IMR-90 (cell line): ENCODE measurements around the gene KIAA0513. TPM values are rescaled to one million over a fixed set of nuclear protein-coding genes. Genes with fewer than 3 reads are reported as not detected.

Experiments
- ATAC-seq: fragments of 200-7000 bp; cut with Tn5 transposase; 2 replicates; pipeline ENCODE4 v1.9.1; 2020; ENCODE audit warnings: low read depth, mild to moderate bottlenecking, moderate library complexity
- BruUV-seq: library from RNA; stranded (reverse); fragments of 400-500 nt; replicated peaks from 2 replicates; lab custom pipeline; 2021; lab: Mats Ljungman, UMichigan
- CTCF ChIA-PET: fragments of 300-600 bp; formaldehyde crosslinking; extraction: SDS; loops from one replicate; lab custom pipeline; 2021; ENCODE audit warnings: antibody characterized with exemption; lab: Yijun Ruan, JAX
- POLR2A ChIA-PET: fragments of 300-600 bp; sonication (Branson Sonifier 250); formaldehyde crosslinking; loops from one replicate; lab custom pipeline; 2022; ENCODE audit warnings: antibody characterized with exemption; ENCODE audit not compliant: unreplicated experiment; lab: Charles Lee
- DNase-seq: peaks from one replicate; pipeline ENCODE4 v3.0.0; 2013
- H2AFZ ChIP-seq: replicated peaks from 2 replicates; pipeline ENCODE3; 2013; ENCODE audit warnings: low read length, mild to moderate bottlenecking; ENCODE audit not compliant: poor library complexity
- H2AK5ac ChIP-seq: 2 replicates; pipeline ENCODE4 v1.6.1; 2013; ENCODE audit warnings: low read depth, low read length, inconsistent platforms
- H2AK9ac ChIP-seq: replicated peaks from 2 replicates; pipeline ENCODE3; 2013; ENCODE audit warnings: mild to moderate bottlenecking, low read depth, low read length, moderate library complexity; ENCODE audit not compliant: poor library complexity
- H2BK120ac ChIP-seq: 2 replicates; pipeline ENCODE4 v1.6.1; 2013; ENCODE audit warnings: low read depth, low read length, inconsistent platforms
- H2BK15ac ChIP-seq: 3 replicates; pipeline ENCODE4 v1.6.1; 2013; ENCODE audit warnings: low read depth, low read length, inconsistent platforms
- H2BK20ac ChIP-seq: 2 replicates; pipeline ENCODE4 v1.6.1; 2013; ENCODE audit warnings: low read depth, mild to moderate bottlenecking, inconsistent platforms, low read length, moderate library complexity
- H2BK5ac ChIP-seq: 2 replicates; pipeline ENCODE4 v1.6.1; 2013; ENCODE audit warnings: mild to moderate bottlenecking, low read depth, low read length, inconsistent platforms; ENCODE audit not compliant: poor library complexity, severe bottlenecking
- H3K14ac ChIP-seq: replicated peaks from 2 replicates; pipeline ENCODE4 v1.6.1; 2013; ENCODE audit warnings: low read depth, low read length, inconsistent platforms
- H3K18ac ChIP-seq: 2 replicates; pipeline ENCODE4 v1.6.1; 2013; ENCODE audit warnings: low read depth, low read length, control low read depth
- H3K23ac ChIP-seq: 2 replicates; pipeline ENCODE4 v1.6.1; 2013; ENCODE audit warnings: low read depth, low read length, inconsistent platforms
- H3K27ac ChIP-seq: 2 replicates; pipeline ENCODE4 v1.5.1; 2013; ENCODE audit warnings: mild to moderate bottlenecking, control low read depth, low read length; ENCODE audit not compliant: insufficient read depth
- H3K27me3 ChIP-seq: 2 replicates; pipeline ENCODE4 v1.6.1; 2013; ENCODE audit warnings: low read length; ENCODE audit not compliant: control insufficient read depth, insufficient read depth
- H3K36me3 ChIP-seq: 2 replicates; pipeline ENCODE4 v1.6.1; 2013; ENCODE audit warnings: low read length, mixed read lengths; ENCODE audit not compliant: control insufficient read depth, insufficient read depth
- H3K4ac ChIP-seq: 2 replicates; pipeline ENCODE4 v1.6.1; 2013; ENCODE audit warnings: low read depth, low read length, inconsistent platforms
- H3K4me1 ChIP-seq: 2 replicates; pipeline ENCODE4 v1.6.1; 2013; ENCODE audit warnings: low read length, mixed read lengths; ENCODE audit not compliant: control insufficient read depth, insufficient read depth
- H3K4me2 ChIP-seq: 2 replicates; pipeline ENCODE4 v1.6.1; 2013; ENCODE audit warnings: low read depth, mild to moderate bottlenecking, control low read depth, low read length, moderate library complexity
- H3K4me3 ChIP-seq: 2 replicates; pipeline ENCODE4 v1.5.1; 2013; ENCODE audit warnings: low read depth, mild to moderate bottlenecking, control low read depth, low read length, moderate library complexity; ENCODE audit not compliant: insufficient read depth
- H3K56ac ChIP-seq: 2 replicates; pipeline ENCODE4 v1.6.1; 2013; ENCODE audit warnings: low read length, inconsistent platforms; ENCODE audit not compliant: insufficient read depth; ENCODE audit errors: extremely low read depth
- H3K79me1 ChIP-seq, 2 experiments: 2 replicates each; pipeline ENCODE4 v1.6.1; 2013; ENCODE audit warnings: low read length in 2 of 2, inconsistent platforms in 1 of 2, low read depth in 1 of 2
- H3K9ac ChIP-seq: 2 replicates; pipeline ENCODE4 v1.6.1; 2013; ENCODE audit warnings: low read depth, low read length, control low read depth
- H3K9me1 ChIP-seq: 2 replicates; pipeline ENCODE4 v1.6.1; 2013; ENCODE audit warnings: low read length, inconsistent platforms; ENCODE audit not compliant: insufficient read depth
- H3K9me3 ChIP-seq: 2 replicates; pipeline ENCODE4 v1.6.1; 2013; ENCODE audit warnings: low read length; ENCODE audit not compliant: control insufficient read depth, insufficient read depth
- H4K20me1 ChIP-seq: 2 replicates; pipeline ENCODE4 v1.6.1; 2013; ENCODE audit warnings: low read length, inconsistent platforms; ENCODE audit not compliant: insufficient read depth
- H4K5ac ChIP-seq: 2 replicates; pipeline ENCODE4 v1.6.1; 2013; ENCODE audit warnings: mild to moderate bottlenecking, low read depth, low read length, control low read depth
- H4K8ac ChIP-seq, 2 experiments: 2 replicates each; pipeline ENCODE4 v1.6.1; 2013; ENCODE audit warnings: low read depth in 2 of 2, low read length in 2 of 2, control low read depth in 1 of 2, inconsistent platforms in 1 of 2
- H4K91ac ChIP-seq: 2 replicates; pipeline ENCODE4 v1.6.1; 2013; ENCODE audit warnings: low read depth, low read length, inconsistent platforms; ENCODE audit not compliant: insufficient read depth
- ELK1 ChIP-seq: fragments of 150-350 bp; IDR thresholded peaks from 2 replicates; pipeline ENCODE4 v1.6.1; 2016; ENCODE audit warnings: low read depth, mild to moderate bottlenecking, low read length, moderate library complexity, borderline replicate concordance
- MAFK ChIP-seq: IDR thresholded peaks from 2 replicates; pipeline ENCODE4 v1.6.1; 2012; ENCODE audit warnings: low read depth, low read length, improper control_type of control experiment
- NFE2L2 ChIP-seq: fragments of 150-350 bp; IDR thresholded peaks from 2 replicates; pipeline ENCODE4 v1.6.1; 2016; ENCODE audit warnings: low read depth, mild to moderate bottlenecking, low read length
- RAD21 ChIP-seq: IDR thresholded peaks from 2 replicates; pipeline ENCODE4 v1.6.1; 2012; ENCODE audit warnings: low read length, improper control_type of control experiment
- USF2 ChIP-seq: fragments of 150-350 bp; IDR thresholded peaks from 2 replicates; pipeline ENCODE4 v1.6.1; 2017; ENCODE audit warnings: mild to moderate bottlenecking, antibody characterized with exemption, low read length, low read depth
- WGBS, 2 experiments: methylation state at CpG; one replicate each; pipeline versions ENCODE4 v1.1.5 to v1.1.7; 2013; ENCODE audit warnings: missing lambda C conversion rate in 2 of 2; ENCODE audit not compliant: insufficient read length in 1 of 2; ENCODE audit errors: extremely low coverage in 2 of 2; 5-methylcytosine and 5-hydroxymethylcytosine counted together
- dilution Hi-C: fragments of 300-500 bp; cut with HindIII; formaldehyde crosslinking; loops from one replicate; pipeline ENCODE4 v1.14.3; 2018; ENCODE audit warnings: low sequenced_read_pairs; ENCODE audit not compliant: unreplicated experiment
- in situ Hi-C: fragments of 300-500 bp; cut with MboI; formaldehyde crosslinking; loops from 3 replicates; pipeline ENCODE4 v1.14.3; 2019; ENCODE audit warnings: low sequenced_read_pairs, inconsistent platforms, mixed read lengths
- intact Hi-C: fragments of 100-400 bp; cut with micrococcal nuclease; formaldehyde crosslinking; loops from 2 replicates; pipeline ENCODE4 v1.10.0; 2022
- polyA plus RNA-seq, 3 experiments: library from polyadenylated mRNA; depleted of rRNA; stranded (reverse); fragments of >200 nt; gene quantifications; 2 replicates each; pipeline ENCODE4 v1.2.3, GENCODE V29; 2012; ENCODE audit warnings: low replicate concordance in 1 of 3
- total RNA-seq: library from RNA; depleted of rRNA; stranded (reverse); fragments of >200 nt; gene quantifications from 2 replicates; pipeline ENCODE4 v1.2.3, GENCODE V29; 2012

KIAA0513 gene
- total and polyA plus RNA-seq, 2 of the 4 experiments (the other 2 are of a cell fraction): 9.5 TPM

DNA sequence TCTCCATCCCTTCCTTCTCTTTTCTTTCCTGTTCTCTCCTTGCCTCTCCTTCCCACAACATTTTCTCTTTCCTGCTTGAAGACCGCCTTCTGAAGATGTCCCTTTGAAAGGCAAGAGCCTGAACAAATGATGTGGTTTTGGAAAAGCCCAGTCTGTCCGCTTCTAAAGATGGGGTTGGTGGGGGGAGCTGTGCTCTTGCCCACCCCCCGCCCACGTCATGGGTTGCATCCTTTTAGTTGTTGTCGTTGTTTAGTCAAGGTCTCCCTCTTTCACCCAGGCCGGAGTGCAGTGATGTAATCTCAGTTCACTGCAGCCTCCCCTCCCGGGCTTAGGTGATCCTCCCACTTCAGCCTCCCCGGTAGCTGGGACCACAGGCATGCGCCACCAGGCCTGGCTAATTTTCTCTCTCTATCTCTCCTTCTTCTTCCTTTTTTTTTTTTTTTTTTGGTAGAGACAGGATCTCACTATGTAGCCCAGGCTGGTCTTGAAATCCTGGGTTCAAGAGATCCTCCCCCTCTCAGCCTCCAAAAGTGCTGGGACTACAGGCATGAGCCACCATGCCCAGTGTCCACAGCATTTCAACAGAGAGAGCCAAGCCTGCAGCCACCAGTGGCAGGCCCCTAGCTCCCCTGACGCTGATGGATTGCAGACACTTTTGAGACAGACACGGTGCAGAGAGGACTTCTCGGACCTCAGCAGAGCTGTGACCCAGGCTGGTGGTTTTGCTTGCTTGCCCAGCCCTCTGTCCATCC lies 110.7 kb downstream of the KIAA0513 start (continued):
- no peak for TF ChIP-seq NFE2L2
- TF ChIP-seq MAFK: no peak

DNA sequence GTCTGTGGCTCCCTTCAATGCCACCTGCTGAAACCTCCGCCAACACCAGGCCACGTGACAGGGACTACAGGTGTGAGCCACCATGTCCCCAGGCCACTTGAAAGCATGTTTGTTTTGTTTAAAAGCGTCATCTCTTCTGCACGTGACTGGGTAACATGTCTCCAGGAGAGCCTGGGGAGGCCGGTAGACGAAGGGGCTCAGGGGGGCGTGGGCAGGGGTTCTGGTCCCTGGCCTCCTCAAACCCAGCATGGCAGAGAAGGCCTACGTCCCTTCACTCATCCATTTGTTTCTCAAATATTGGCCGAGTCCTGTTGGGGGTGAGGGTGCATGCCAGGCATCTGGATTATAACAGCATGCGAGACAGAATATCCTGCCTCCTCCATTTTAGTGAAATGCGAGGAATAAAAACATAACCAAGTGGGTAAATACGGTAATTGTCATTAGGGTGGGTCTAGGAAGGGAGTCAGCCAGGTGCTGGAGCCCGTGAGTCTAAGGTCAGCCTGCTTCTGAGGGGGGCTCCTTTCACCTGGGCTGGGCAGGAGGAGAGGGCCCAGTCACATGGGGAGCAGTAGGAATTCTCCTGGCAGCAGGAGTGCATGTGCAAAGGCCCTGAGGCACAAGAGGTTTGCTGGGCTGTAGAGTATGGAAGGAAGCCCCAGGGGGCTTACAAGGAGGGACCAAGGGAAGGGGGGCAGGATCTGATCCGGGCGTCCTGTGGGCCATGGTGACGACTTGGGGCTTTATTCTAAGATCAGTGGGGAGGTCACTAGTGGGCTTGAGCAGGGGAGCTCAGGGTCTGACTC lies 111.4 kb downstream of the KIAA0513 start:
- no peak overlapping the region for H3K18ac ChIP-seq
- no peaks in the 10 kb centered on the region for H3K36me3 ChIP-seq
- no peak overlapping the region for H3K9ac ChIP-seq
- H2BK120ac ChIP-seq: no peak overlapping the region
- intact Hi-C loops (no loop called here), dilution Hi-C loops (no loop called here), in situ Hi-C loops (no loop called here)
- peaks cover 17% of the 10 kb centered on the region for H3K4me1 ChIP-seq
- H4K91ac ChIP-seq: no peak overlapping the region
- H3K4me2 ChIP-seq: no peak overlapping the region
- H4K5ac ChIP-seq: no peak overlapping the region
- DNase-seq: no peak
- 77% methylated on average over 4 of the region's 16 CpGs; no CpG with 5 or more reads in 1 of the 2 experiments for WGBS, 2 experiments
- H3K14ac ChIP-seq: no peak overlapping the region
- no peak overlapping the region for H2AFZ ChIP-seq
- no peak overlapping the region for H4K8ac ChIP-seq
- no peak overlapping the region for H2BK20ac ChIP-seq
- peaks cover 4% of the 10 kb centered on the region for H3K27me3 ChIP-seq
- H4K20me1 ChIP-seq: no peaks in the 10 kb centered on the region
- no peak for TF ChIP-seq USF2
- no peak for TF ChIP-seq MAFK
- no peak for TF ChIP-seq NFE2L2
- TF ChIP-seq RAD21: no peak
- no peak for TF ChIP-seq ELK1
- no peak overlapping the region for H3K27ac ChIP-seq
- no peak overlapping the region for H3K56ac ChIP-seq
- no peak overlapping the region for H2BK5ac ChIP-seq
- peaks cover 18% of the 10 kb centered on the region; the same call in 1 of the 2 replicates for H3K9me1 ChIP-seq
- no peak overlapping the region for H2BK15ac ChIP-seq
- no peak overlapping the region for H3K23ac ChIP-seq
- POLR2A ChIA-PET: no interaction called here
- H3K9me3 ChIP-seq: no peaks in the 10 kb centered on the region
- peak overlapping the region; percentile 70 for H2AK5ac ChIP-seq
- H3K4ac ChIP-seq: 0 out of 2 replicates have a peak overlapping the region, but pooled peaks have one; percentile 47
- H3K4me3 ChIP-seq: no peak overlapping the region
- no TSS peak for BruUV-seq
- no peaks in the 10 kb centered on the region for H3K79me1 ChIP-seq
- CTCF ChIA-PET: no interaction called here
- H2AK9ac ChIP-seq: peak overlapping the region; percentile 94
- no peak for ATAC-seq
